H1 (cell line): Measurements from ENCODE around the gene EPHA10. TPM values are rescaled to one million over a fixed set of nuclear protein-coding genes. Genes with fewer than 3 reads are reported as not detected.

Source experiments
- CTCF ChIA-PET: fragments of 300-600 bp; sonication (Branson Sonifier 250); formaldehyde crosslinking; loops from one replicate; lab custom pipeline; 2021; ENCODE audit not compliant: partially characterized antibody; lab: Charles Lee
- POLR2A ChIA-PET: fragments of 300-600 bp; sonication (Branson Sonifier 250); formaldehyde crosslinking; loops from one replicate; lab custom pipeline; 2021; ENCODE audit warnings: inconsistent platforms; ENCODE audit not compliant: partially characterized antibody; lab: Charles Lee
- DNase-seq, 2 experiments: peaks; one replicate each; pipeline versions ENCODE4 v3.0.0 to v3.0.0-alpha.2; 2010 to 2022; ENCODE audit warnings: low spot score in 2 of 2, low read depth in 1 of 2, mixed read lengths in 1 of 2
- FAIRE-seq: peaks from 2 replicates; lab custom pipeline; 2011; peaks lifted over from hg19 to GRCh38; lab: Jason Lieb, UNC
- H2AFZ ChIP-seq: 2 replicates; pipeline ENCODE4 v1.8.1; 2012; ENCODE audit warnings: low read length, inconsistent platforms
- H2AK5ac ChIP-seq: 2 replicates; pipeline ENCODE4 v1.6.1; 2013; ENCODE audit warnings: low read depth, low read length
- H2BK120ac ChIP-seq: replicated peaks from 2 replicates; pipeline ENCODE3; 2013; ENCODE audit warnings: low read depth, low read length, inconsistent platforms
- H2BK12ac ChIP-seq: 2 replicates; pipeline ENCODE4 v1.6.1; 2013; ENCODE audit warnings: low read depth, low read length
- H2BK15ac ChIP-seq: 2 replicates; pipeline ENCODE4 v1.6.1; 2013; ENCODE audit warnings: low read length
- H2BK20ac ChIP-seq: 2 replicates; pipeline ENCODE4 v1.6.1; 2013; ENCODE audit warnings: low read length
- H2BK5ac ChIP-seq: 2 replicates; pipeline ENCODE4 v1.6.1; 2013; ENCODE audit warnings: low read depth, low read length
- H3K14ac ChIP-seq: 2 replicates; pipeline ENCODE4 v1.6.1; 2013; ENCODE audit warnings: inconsistent platforms; ENCODE audit not compliant: insufficient read length
- H3K18ac ChIP-seq: 2 replicates; pipeline ENCODE4 v1.6.1; 2013; ENCODE audit warnings: low read length; ENCODE audit errors: extremely low read depth
- H3K23ac ChIP-seq: 2 replicates; pipeline ENCODE4 v1.6.1; 2013; ENCODE audit warnings: inconsistent platforms; ENCODE audit not compliant: insufficient read length
- H3K23me2 ChIP-seq: 2 replicates; pipeline ENCODE4 v1.6.1; 2013; ENCODE audit warnings: low read depth, low read length
- H3K27ac ChIP-seq: 2 replicates; pipeline ENCODE4 v1.6.1; 2011; ENCODE audit warnings: low read depth, low read length, inconsistent platforms
- H3K27me3 ChIP-seq, 4 experiments: replicated peaks in 1 of 4; 1 replicate in 1 of 4; 2 replicates in 3 of 4; pipeline versions ENCODE4 v1.6.1 to v1.8.1; 2011 to 2013; ENCODE audit warnings: low read length in 3 of 4, mild to moderate bottlenecking in 3 of 4, inconsistent platforms in 2 of 4, mixed read lengths in 2 of 4, moderate library complexity in 1 of 4; ENCODE audit not compliant: control insufficient read depth in 3 of 4, insufficient read depth in 3 of 4; ENCODE audit errors: extremely low read depth in 1 of 4
- H3K36me3 ChIP-seq, 4 experiments: 2 replicates each; pipeline versions ENCODE4 v1.6.1 to v1.8.1; 2011 to 2013; ENCODE audit warnings: mild to moderate bottlenecking in 4 of 4, low read length in 3 of 4, moderate library complexity in 2 of 4, control low read depth in 1 of 4, inconsistent platforms in 1 of 4; ENCODE audit not compliant: insufficient read depth in 4 of 4, control insufficient read depth in 2 of 4
- H3K4ac ChIP-seq: replicated peaks from 2 replicates; pipeline ENCODE3; 2013; ENCODE audit warnings: low read length, low read depth, mixed read lengths, inconsistent platforms; ENCODE audit not compliant: insufficient read length
- H3K4me1 ChIP-seq, 4 experiments: replicated peaks in 1 of 4; 1 replicate in 1 of 4; 2 replicates in 3 of 4; pipeline versions ENCODE4 v1.6.1 to v1.8.1; 2011 to 2013; ENCODE audit warnings: low read length in 3 of 4, inconsistent platforms in 2 of 4, mixed read lengths in 1 of 4; ENCODE audit not compliant: insufficient read depth in 4 of 4, control insufficient read depth in 3 of 4
- H3K4me2 ChIP-seq, 2 experiments: 2 replicates each; pipeline versions ENCODE4 v1.6.1 to v1.8.1; 2011 to 2013; ENCODE audit warnings: low read depth in 2 of 2, low read length in 2 of 2, control low read depth in 1 of 2, inconsistent platforms in 1 of 2, mild to moderate bottlenecking in 1 of 2; ENCODE audit not compliant: insufficient read depth in 1 of 2
- H3K4me3 ChIP-seq, 4 experiments: fragments of 200-600, 300-600 bp in 1 of 4; sonication (generic), shearing (Covaris generic), sonication (Bioruptor Twin) in 1 of 4; 2 replicates each; pipeline versions ENCODE4 v1.5.1 to v1.8.1; 2011 to 2016; ENCODE audit warnings: low read length in 4 of 4, low read depth in 3 of 4, control low read depth in 2 of 4, inconsistent platforms in 2 of 4, mild to moderate bottlenecking in 2 of 4, mixed read lengths in 1 of 4, moderate library complexity in 1 of 4; ENCODE audit not compliant: insufficient read depth in 2 of 4; ENCODE audit errors: extremely low read depth in 1 of 4
- H3K56ac ChIP-seq: replicated peaks from 2 replicates; pipeline ENCODE3; 2013; ENCODE audit warnings: low read depth, mild to moderate bottlenecking, mixed read lengths, low read length, inconsistent platforms; ENCODE audit not compliant: insufficient read length
- H3K79me1 ChIP-seq: 2 replicates; pipeline ENCODE4 v1.6.1; 2013; ENCODE audit warnings: low read depth, low read length, control low read depth
- H3K79me2 ChIP-seq, 2 experiments: 2 replicates each; pipeline versions ENCODE4 v1.6.1 to v1.8.1; 2012 to 2013; ENCODE audit warnings: low read length in 2 of 2, mild to moderate bottlenecking in 2 of 2, inconsistent platforms in 1 of 2; ENCODE audit not compliant: insufficient read depth in 2 of 2, control insufficient read depth in 1 of 2
- H3K9ac ChIP-seq, 4 experiments: replicated peaks in 1 of 4; 1 replicate in 1 of 4; 2 replicates in 3 of 4; pipeline versions ENCODE4 v1.6.1 to v1.8.1; 2011 to 2013; ENCODE audit warnings: low read depth in 3 of 4, low read length in 3 of 4, control low read depth in 2 of 4, mild to moderate bottlenecking in 2 of 4, moderate library complexity in 2 of 4, inconsistent platforms in 1 of 4; ENCODE audit errors: extremely low read depth in 1 of 4
- H3K9me3 ChIP-seq, 2 experiments: 2 replicates each; pipeline versions ENCODE4 v1.6.1 to v1.8.1; 2012 to 2013; ENCODE audit warnings: mild to moderate bottlenecking in 2 of 2, moderate library complexity in 2 of 2, control low read depth in 1 of 2, inconsistent platforms in 1 of 2, low read depth in 1 of 2, low read length in 1 of 2, mixed read lengths in 1 of 2; ENCODE audit not compliant: insufficient read depth in 2 of 2
- H4K20me1 ChIP-seq, 2 experiments: replicated peaks in 1 of 2; 2 replicates each; pipeline versions ENCODE3 to v1.8.1; 2011 to 2013; ENCODE audit warnings: inconsistent platforms in 2 of 2, low read length in 2 of 2, mild to moderate bottlenecking in 1 of 2; ENCODE audit not compliant: insufficient read depth in 2 of 2, control insufficient read depth in 1 of 2
- H4K5ac ChIP-seq: 2 replicates; pipeline ENCODE4 v1.6.1; 2013; ENCODE audit warnings: low read length, low read depth, mixed read lengths, inconsistent platforms; ENCODE audit not compliant: insufficient read length
- H4K8ac ChIP-seq: 2 replicates; pipeline ENCODE4 v1.8.0; 2013; ENCODE audit warnings: mild to moderate bottlenecking, moderate library complexity, low read length, inconsistent platforms; ENCODE audit not compliant: insufficient read depth; ENCODE audit errors: extremely low read depth
- H4K91ac ChIP-seq: replicated peaks from 2 replicates; pipeline ENCODE3; 2013; ENCODE audit warnings: low read length, mixed read lengths, inconsistent platforms; ENCODE audit not compliant: insufficient read length
- CHD1 ChIP-seq: IDR thresholded peaks from 2 replicates; pipeline ENCODE4 v1.6.1; 2012; ENCODE audit warnings: low read depth, low read length, improper control_type of control experiment
- EZH2 ChIP-seq: fragments of 200-600 bp; sonication (generic); IDR thresholded peaks from 2 replicates; pipeline ENCODE4 v1.7.1; 2012; ENCODE audit warnings: low read depth, mild to moderate bottlenecking, moderate library complexity, low read length, inconsistent platforms; ENCODE audit not compliant: severe bottlenecking
- KDM4A ChIP-seq: IDR thresholded peaks from one replicate; pipeline ENCODE4 v1.7.1; 2012; ENCODE audit warnings: low read depth, mild to moderate bottlenecking, moderate library complexity, low read length, inconsistent platforms; ENCODE audit not compliant: severe bottlenecking
- SUZ12 ChIP-seq: fragments of 200-600 bp; sonication (generic); IDR thresholded peaks from 2 replicates; pipeline ENCODE4 v1.6.1; 2012; ENCODE audit warnings: mild to moderate bottlenecking, inconsistent platforms, low read length, moderate library complexity, mixed read lengths
- ZNF274 ChIP-seq: IDR thresholded peaks from 2 replicates; pipeline ENCODE4 v1.7.0; 2012; ENCODE audit warnings: low read length, borderline replicate concordance; ENCODE audit errors: extremely low read depth
- WGBS, 2 experiments: shearing (Covaris generic) in 1 of 2; methylation state at CpG; one replicate each; pipeline versions ENCODE4 v1.1.6 to v1.1.7; 2013 to 2015; ENCODE audit warnings: low lambda C conversion rate in 2 of 2, mixed read lengths in 2 of 2, inconsistent platforms in 1 of 2, low coverage in 1 of 2, missing lambda C conversion rate in 1 of 2; ENCODE audit not compliant: insufficient replicate concordance in 2 of 2, insufficient coverage in 1 of 2, insufficient read length in 1 of 2; ENCODE audit errors: extremely low coverage in 1 of 2, missing lambda C conversion rate in 1 of 2; 5-methylcytosine and 5-hydroxymethylcytosine counted together
- polyA plus RNA-seq, 7 experiments: library from polyadenylated mRNA; depleted of rRNA in 3 of 7; stranded (reverse) in 5 of 7; unstranded in 2 of 7; fragments of >200 nt in 5 of 7; fragments of 200-250 nt in 2 of 7; gene quantifications; 1 replicate in 5 of 7; 2 replicates in 1 of 7; 4 replicates in 1 of 7; pipeline versions ENCODE4 v1.2.1 to v1.2.3, GENCODE V29; 2011 to 2013; ENCODE audit warnings: missing spikeins in 2 of 7, mixed read lengths in 2 of 7
- total RNA-seq: library from RNA; stranded (reverse); fragmentation: NEBNext Ultra II Directional; extraction: Animal tissue kit (Norgen Biotek cat#: 25700); gene quantifications from 2 replicates; pipeline ENCODE4 v1.2.1, GENCODE V29; 2021

EPHA10 gene
- total and polyA plus RNA-seq, 2 of the 8 experiments (the other 6 are each of a cell fraction or from before 2014, with no cell fraction given), result 0.54 to 1.0 TPM

DNA sequence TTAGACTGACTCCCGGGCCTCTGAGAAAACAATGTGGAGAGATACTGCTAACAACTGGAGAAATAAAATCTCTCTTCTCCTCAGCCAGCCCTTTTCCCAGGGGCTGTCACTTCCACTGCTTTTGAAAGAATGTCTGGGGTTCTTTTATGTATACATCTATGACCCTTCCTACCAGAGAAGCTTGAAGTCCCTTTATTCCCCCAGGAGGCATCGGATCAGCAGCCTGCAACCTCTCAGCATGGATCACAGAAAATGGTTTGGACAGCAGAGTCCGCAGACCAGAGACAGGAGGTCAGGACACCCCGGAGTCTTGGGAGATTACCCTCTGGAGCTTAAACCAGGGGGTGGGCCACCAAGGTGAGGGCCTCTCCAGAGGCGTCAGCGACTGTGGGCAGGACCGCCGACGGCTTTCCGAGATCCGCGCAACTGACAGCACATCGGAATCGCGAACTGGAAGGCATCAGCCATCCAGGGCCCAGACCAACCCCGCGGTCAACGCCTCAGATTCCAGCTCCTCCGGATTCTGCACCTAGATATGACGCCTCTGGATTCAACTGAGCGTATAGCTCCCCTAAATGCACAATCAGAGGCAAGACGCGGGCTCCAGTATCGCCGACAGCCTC lies 1.0 kb downstream of the EPHA10 start:
- 39% methylated on average over 25 of the region's 25 CpGs; no CpG with 5 or more reads in 1 of the 2 experiments for WGBS, 2 experiments
- no peak overlapping the region for H3K23ac ChIP-seq
- peaks cover 15 to 79% (median 58%) of the 10 kb centered on the region in 4 experiments for H3K27me3 ChIP-seq
- H2BK15ac ChIP-seq, result no peak overlapping the region
- no peak overlapping the region for H2BK20ac ChIP-seq
- no peak overlapping the region for H2AFZ ChIP-seq
- H3K4ac ChIP-seq, result no peak overlapping the region
- ChIA-PET CTCF (interaction anchor here (0.6 to 2.9 kb wide), 5 partner anchors 26 to 316 kb away, joined by 3 to 11 read pairs (median 4); no protein-coding TSS in a partner anchor), POLR2A (interaction anchor here (0.7 to 4.5 kb wide), 3 partner anchors 31 to 43 kb away, joined by 3 to 23 read pairs (median 5); partner anchors contain the start of genes C1orf122 and YRDC)
- H3K79me2 ChIP-seq, result no peaks in the 10 kb centered on the region
- no peak overlapping the region for H3K14ac ChIP-seq
- no peak overlapping the region for H3K27ac ChIP-seq
- TF ChIP-seq EZH2 (peak; percentile 37), SUZ12 (peak; percentile 42; the same call in 1 of the 2 replicates), CHD1 (no peak), KDM4A (peak; percentile 3), ZNF274 (no peak)
- no peak overlapping the region for H4K5ac ChIP-seq
- no peak for FAIRE-seq
- H3K4me2 ChIP-seq, result peak overlapping the region; percentile 80 to 87; a peak in 3 of 4 replicates
- no peak overlapping the region for H2AK5ac ChIP-seq
- no peak overlapping the region for H3K18ac ChIP-seq
- H3K9ac ChIP-seq, result no peak overlapping the region
- peaks cover 15% of the 10 kb centered on the region; the same call in 1 of the 2 replicates for H3K23me2 ChIP-seq
- H3K79me1 ChIP-seq, result no peaks in the 10 kb centered on the region
- H2BK120ac ChIP-seq, result no peak overlapping the region
- 0 out of 8 replicates have a peak overlapping the region, but pooled peaks of 1 of the 4 experiments have one; percentile 1 for H3K4me3 ChIP-seq
- no peak overlapping the region for H4K91ac ChIP-seq
- no peak overlapping the region for H3K56ac ChIP-seq
- DNase-seq, result peak in 1 of 2 experiments; percentile 49
- no peaks in the 10 kb centered on the region for H3K9me3 ChIP-seq
- H3K4me1 ChIP-seq, result peaks cover 6 to 13% (median 10%) of the 10 kb centered on the region in 4 experiments; a peak in 6 of 7 replicates
- H2BK5ac ChIP-seq, result no peak overlapping the region
- H4K8ac ChIP-seq, result no peak overlapping the region
- peaks cover 0 to 13% of the 10 kb centered on the region in 2 experiments for H4K20me1 ChIP-seq
- no peaks in the 10 kb centered on the region for H3K36me3 ChIP-seq
- no peak overlapping the region for H2BK12ac ChIP-seq
